Left lung (tissue), 14 donors: ENCODE data around the gene DSTYK. TPM values are rescaled to one million over a fixed set of nuclear protein-coding genes. Genes with fewer than 3 reads are reported as not detected.

Experiments used
- ATAC-seq: fragments of 200-7000 bp; cut with Tn5 transposase; one replicate; pipeline ENCODE4 v1.9.1; 2020; ENCODE audit warnings: moderate library complexity
- DNase-seq, 4 donors: peaks; one replicate each; pipeline ENCODE4 v3.0.0-alpha.2; 2013 to 2020
- H3K27ac ChIP-seq, 2 donors: fragments of 200-600 bp; sonication (generic) in 1 of 2; one replicate each; pipeline versions ENCODE4 v1.5.0 to v1.8.0; 2020 to 2021
- H3K27me3 ChIP-seq, 2 donors: fragments of 200-600 bp; sonication (generic) in 1 of 2; one replicate each; pipeline versions ENCODE4 v1.5.0 to v1.8.0; 2020 to 2021
- H3K36me3 ChIP-seq, 2 donors: fragments of 200-600 bp; sonication (generic) in 1 of 2; one replicate each; pipeline versions ENCODE4 v1.5.0 to v1.8.0; 2020 to 2021
- H3K4me1 ChIP-seq, 2 donors: fragments of 200-600 bp; one replicate each; pipeline ENCODE4 v1.8.0; 2021
- H3K4me3 ChIP-seq, 2 donors: fragments of 200-600 bp; sonication (generic) in 1 of 2; one replicate each; pipeline versions ENCODE4 v1.5.0 to v1.8.0; 2020 to 2021; ENCODE audit warnings: mild to moderate bottlenecking in 1 of 2
- H3K9me3 ChIP-seq, 2 donors: fragments of 200-600 bp; sonication (generic) in 1 of 2; one replicate each; pipeline versions ENCODE4 v1.5.0 to v1.8.0; 2020 to 2021
- CTCF ChIP-seq, 2 donors: fragments of 200-600 bp; sonication (generic) in 1 of 2; IDR thresholded peaks; one replicate each; pipeline versions ENCODE4 v1.5.0 to v1.8.0; 2021; ENCODE audit warnings: antibody characterized with exemption in 2 of 2
- intact Hi-C, 2 donors: fragments of 100-400 bp; cut with DNase I; formaldehyde crosslinking; loops; one replicate each; pipeline versions ENCODE4 v1.11.2 to v1.14.2; 2022
- long read RNA-seq, 12 donors: library from polyadenylated mRNA in 2 of 12; unstranded in 2 of 12; transcript quantifications; one replicate each; pipeline ENCODE4 v2.0.0 and lab custom pipeline, GENCODE V29; 2019 to 2026
- polyA plus RNA-seq, 6 donors: library from polyadenylated mRNA; unstranded; fragments of 120-200 nt; gene quantifications; one replicate each; pipeline ENCODE4 v1.2.1, GENCODE V29; 2013; ENCODE audit not compliant: insufficient read length in 6 of 6
- total RNA-seq, 2 donors: library from RNA; stranded (reverse); fragmentation: NEBNext Ultra II Directional; extraction: Animal tissue kit (Norgen Biotek cat#: 25700); gene quantifications; one replicate each; pipeline ENCODE4 v1.2.1, GENCODE V29; 2021
- donor health status: DM: no; HTN: yes; CAD: no.
- donor health status: DM: no; HTN: no; CAD: no.

Gene DSTYK
- total RNA-seq (10 to 100 TPM; 11.1 to 13.6 TPM), polyA plus RNA-seq (10 to 100 TPM; 15.9 to 18.4 (median 17.4) TPM)
- long read RNA-seq, donor 1, full-length matches to known transcripts, result 2 of 7 reads
- long read RNA-seq, donor 1, partial matches to known transcripts, result 5 of 7 reads
- long read RNA-seq, donor 1, other reads (novel, unspliced or antisense), result 0 of 7 reads
- long read RNA-seq, donor 2, full-length matches to known transcripts, result 1 of 1 reads
- long read RNA-seq, donor 2, partial matches to known transcripts, result 0 of 1 reads
- long read RNA-seq, donor 2, other reads (novel, unspliced or antisense), result 0 of 1 reads
- long read RNA-seq, donor 3, full-length matches to known transcripts, result 1 of 1 reads
- long read RNA-seq, donor 3, partial matches to known transcripts, result 0 of 1 reads
- long read RNA-seq, donor 3, other reads (novel, unspliced or antisense), result 0 of 1 reads
- long read RNA-seq, donor 4, full-length matches to known transcripts, result 2 of 5 reads
- long read RNA-seq, donor 4, partial matches to known transcripts, result 1 of 5 reads
- long read RNA-seq, donor 4, other reads (novel, unspliced or antisense), result 2 of 5 reads
- long read RNA-seq, donor 5, full-length matches to known transcripts, result 1 of 1 reads
- long read RNA-seq, donor 5, partial matches to known transcripts, result 0 of 1 reads
- long read RNA-seq, donor 5, other reads (novel, unspliced or antisense), result 0 of 1 reads
- long read RNA-seq, donor 6, full-length matches to known transcripts, result 1 of 1 reads
- long read RNA-seq, donor 6, partial matches to known transcripts, result 0 of 1 reads
- long read RNA-seq, donor 6, other reads (novel, unspliced or antisense), result 0 of 1 reads
- long read RNA-seq, donor 7, full-length matches to known transcripts, result 2 of 2 reads
- long read RNA-seq, donor 7, partial matches to known transcripts, result 0 of 2 reads
- long read RNA-seq, donor 7, other reads (novel, unspliced or antisense), result 0 of 2 reads
- long read RNA-seq, donor 8, full-length matches to known transcripts, result 2 of 2 reads
- long read RNA-seq, donor 8, partial matches to known transcripts, result 0 of 2 reads
- long read RNA-seq, donor 8, other reads (novel, unspliced or antisense), result 0 of 2 reads
- long read RNA-seq, donor 9, result 0 reads
- long read RNA-seq, donor 10, partial matches to known transcripts, result 0 of 3 reads
- long read RNA-seq, donor 10, other reads (novel, unspliced or antisense), result 3 of 3 reads
- long read RNA-seq, donor 11, full-length matches to known transcripts, result 2 of 2 reads
- long read RNA-seq, donor 11, partial matches to known transcripts, result 0 of 2 reads
- long read RNA-seq, donor 11, other reads (novel, unspliced or antisense), result 0 of 2 reads
- long read RNA-seq, donor 12, full-length matches to known transcripts, result 1 of 1 reads
- long read RNA-seq, donor 12, partial matches to known transcripts, result 0 of 1 reads
- long read RNA-seq, donor 12, other reads (novel, unspliced or antisense), result 0 of 1 reads

GRCh38 chr1:205211169-205211838 lies at the start of gene DSTYK:
TSS of gene DSTYK (minus strand) at chr1:205211702. CDS start at chr1:205211535, 167 bp downstream.
- intact Hi-C loops, result no loop called here
- Histone ChIP-seq H3K27ac (peak within 1 kb of the TSS; percentile 90 to 96), H3K4me1 (peaks cover 5 to 35% of the 10 kb centered on the region in 2 donors), H3K36me3 (no peaks in the 10 kb centered on the region), H3K4me3 (peak within 1 kb of the TSS; percentile 73 to 78), H3K27me3 (no peaks in the 10 kb centered on the region), H3K9me3 (no peaks in the 10 kb centered on the region)
- ATAC-seq (peak; percentile 97), DNase-seq (peak; percentile 93 to 96 (median 96))
- no peak for TF ChIP-seq CTCF (IDR thresholded peaks at IDR 0.05)

GRCh38 chr1:205259998-205260397 lies 48.5 kb upstream of the DSTYK start:
- H3K4me1 ChIP-seq, result peaks cover 13 to 55% of the 10 kb centered on the region in 2 donors
- DNase-seq, result no peak
- peak overlapping the region in 1 of 2 donors; percentile 10 for H3K27ac ChIP-seq
- H3K27me3 ChIP-seq, result no peaks in the 10 kb centered on the region
- intact Hi-C loops, result loop anchor here in 1 of 2 donors (10.0 kb wide), 1 partner anchor 285 kb away; no protein-coding TSS in a partner anchor
- no peak for ATAC-seq
- no peak for TF ChIP-seq CTCF (IDR thresholded peaks at IDR 0.05)
- no peaks in the 10 kb centered on the region for H3K9me3 ChIP-seq
- H3K4me3 ChIP-seq, result no peak overlapping the region
- H3K36me3 ChIP-seq, result no peaks in the 10 kb centered on the region

GRCh38 chr1:205259324-205259832 lies 47.9 kb upstream of the DSTYK start:
- intact Hi-C loops, result loop anchor here in 1 of 2 donors (10.0 kb wide), 1 partner anchor 285 kb away; no protein-coding TSS in a partner anchor
- Histone ChIP-seq H3K27me3 (no peaks in the 10 kb centered on the region), H3K4me3 (no peak overlapping the region), H3K9me3 (no peaks in the 10 kb centered on the region), H3K27ac (peak overlapping the region in 1 of 2 donors; percentile 15), H3K4me1 (peaks cover 13 to 55% of the 10 kb centered on the region in 2 donors), H3K36me3 (no peaks in the 10 kb centered on the region)
- DNase-seq, result no peak
- no peak for ATAC-seq
- TF ChIP-seq CTCF (IDR thresholded peaks at IDR 0.05), result no peak

- no peak for TF ChIP-seq CTCF (IDR thresholded peaks at IDR 0.05)
- no peaks in the 10 kb centered on the region for H3K9me3 ChIP-seq
- DNase-seq (no peak), ATAC-seq (no peak)
- peaks cover 13 to 55% of the 10 kb centered on the region in 2 donors for H3K4me1 ChIP-seq
- intact Hi-C loops, result loop anchor here in 1 of 2 donors (10.0 kb wide), 1 partner anchor 284 kb away; no protein-coding TSS in a partner anchor
- H3K4me3 ChIP-seq, result no peak overlapping the region
- no peaks in the 10 kb centered on the region for H3K27me3 ChIP-seq
- H3K36me3 ChIP-seq, result no peaks in the 10 kb centered on the region
- H3K27ac ChIP-seq, result peak overlapping the region in 1 of 2 donors; percentile 15
Observed at GRCh38 chr1:205258719-205259118, 47.2 kb upstream of the DSTYK start.
